ENCODE results near the gene ATP8B3.

DNA sequence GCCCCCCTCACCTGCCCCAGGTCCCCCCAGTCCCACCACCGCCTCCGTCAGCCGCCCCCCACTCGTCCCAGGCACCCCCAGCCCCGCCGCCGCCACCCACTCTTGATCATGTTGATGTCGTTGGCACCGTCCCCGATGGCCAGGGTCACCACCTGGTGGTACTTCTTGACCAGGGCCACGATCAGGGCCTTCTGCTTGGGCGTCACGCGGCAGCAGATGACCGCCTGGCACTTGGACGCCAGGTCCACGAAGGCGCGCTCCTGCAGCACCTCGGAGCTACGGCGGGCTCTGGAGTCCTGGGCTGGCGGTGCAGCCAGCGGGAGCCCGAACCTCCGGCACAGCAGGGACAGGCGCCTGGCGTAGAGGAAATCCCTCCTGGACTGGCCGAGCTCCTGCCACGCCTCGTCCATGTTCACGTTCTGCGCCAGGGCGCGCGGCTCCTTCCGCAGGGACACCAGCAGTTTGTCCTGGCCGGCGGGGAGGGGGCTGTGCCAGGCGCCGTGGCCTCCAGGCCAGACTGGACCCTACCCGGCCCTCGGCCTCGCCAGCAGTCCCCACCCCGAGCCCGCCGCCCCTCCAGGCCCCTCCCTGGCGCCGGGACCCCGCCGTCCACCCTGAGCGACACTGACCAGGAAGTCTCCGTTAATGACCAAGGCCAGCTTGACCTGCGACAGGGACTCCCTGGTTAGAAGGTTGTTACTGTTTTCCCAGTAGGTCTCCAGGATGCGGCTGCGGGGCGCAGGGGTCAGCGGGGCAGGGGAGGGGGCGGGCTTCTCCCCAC lies 22.6 kb downstream of the ATP8B3 start:
- TF ChIP-seq, protein P1, sequence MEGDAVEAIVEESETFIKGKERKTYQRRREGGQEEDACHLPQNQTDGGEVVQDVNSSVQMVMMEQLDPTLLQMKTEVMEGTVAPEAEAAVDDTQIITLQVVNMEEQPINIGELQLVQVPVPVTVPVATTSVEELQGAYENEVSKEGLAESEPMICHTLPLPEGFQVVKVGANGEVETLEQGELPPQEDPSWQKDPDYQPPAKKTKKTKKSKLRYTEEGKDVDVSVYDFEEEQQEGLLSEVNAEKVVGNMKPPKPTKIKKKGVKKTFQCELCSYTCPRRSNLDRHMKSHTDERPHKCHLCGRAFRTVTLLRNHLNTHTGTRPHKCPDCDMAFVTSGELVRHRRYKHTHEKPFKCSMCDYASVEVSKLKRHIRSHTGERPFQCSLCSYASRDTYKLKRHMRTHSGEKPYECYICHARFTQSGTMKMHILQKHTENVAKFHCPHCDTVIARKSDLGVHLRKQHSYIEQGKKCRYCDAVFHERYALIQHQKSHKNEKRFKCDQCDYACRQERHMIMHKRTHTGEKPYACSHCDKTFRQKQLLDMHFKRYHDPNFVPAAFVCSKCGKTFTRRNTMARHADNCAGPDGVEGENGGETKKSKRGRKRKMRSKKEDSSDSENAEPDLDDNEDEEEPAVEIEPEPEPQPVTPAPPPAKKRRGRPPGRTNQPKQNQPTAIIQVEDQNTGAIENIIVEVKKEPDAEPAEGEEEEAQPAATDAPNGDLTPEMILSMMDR (IDR thresholded peaks at IDR 0.05) = no peak
- no peak for TF ChIP-seq POLR2A (IDR thresholded peaks at IDR 0.05)
